HG02678 (cell line): ENCODE data around the gene PRSS50.

ENCODE experiments used
- ATAC-seq: cut with Tn5 transposase; IDR thresholded peaks from one replicate; pipeline ENCODE4 v1.9.1; 2021; ENCODE audit warnings: mild to moderate bottlenecking, moderate library complexity; ENCODE audit not compliant: unreplicated experiment

The PRSS50 gene

GRCh38 chr3:46729038-46729437, 11.4 kb upstream of the PRSS50 start:
- ATAC-seq: no peak

- no peak for ATAC-seq
These were observed 8.1 kb upstream of the PRSS50 start for GRCh38 chr3:46725621-46726314.

- no peak for ATAC-seq
These were observed 6.8 kb upstream of the PRSS50 start for GRCh38 chr3:46724424-46724823.

- no peak for ATAC-seq
These were observed 4.8 kb upstream of the PRSS50 start for GRCh38 chr3:46722443-46722842.

- no peak for ATAC-seq
These were observed 3.3 kb upstream of the PRSS50 start for GRCh38 chr3:46721009-46721408.

- no peak for ATAC-seq
These were observed 2.1 kb upstream of the PRSS50 start for GRCh38 chr3:46719735-46720271.

- ATAC-seq: no peak
These were observed 1.4 kb upstream of the PRSS50 start for GRCh38 chr3:46719044-46719565.

GRCh38 chr3:46716461-46717441, 918 bp downstream of the PRSS50 start:
- ATAC-seq: no peak

- ATAC-seq: no peak
These were observed 2.0 kb downstream of the PRSS50 start for GRCh38 chr3:46715507-46716175.

- ATAC-seq: no peak
These were observed 2.8 kb downstream of the PRSS50 start for GRCh38 chr3:46714728-46715506.

GRCh38 chr3:46713898-46714552, 3.6 kb downstream of the PRSS50 start:
- peak; percentile 53 for ATAC-seq

GRCh38 chr3:46713050-46713897, 4.4 kb downstream of the PRSS50 start:
- no peak for ATAC-seq

GRCh38 chr3:46712191-46713049, 5.2 kb downstream of the PRSS50 start:
- no peak for ATAC-seq

GRCh38 chr3:46711760-46712159, 5.9 kb downstream of the PRSS50 start:
- ATAC-seq: no peak

GRCh38 chr3:46711305-46711704, 6.4 kb downstream of the PRSS50 start:
- no peak for ATAC-seq

- ATAC-seq: no peak
These were observed 6.9 kb downstream of the PRSS50 start for GRCh38 chr3:46710671-46711295.

- ATAC-seq: no peak
These were observed 7.4 kb downstream of the PRSS50 start for GRCh38 chr3:46710229-46710628.
